ENCODE measurements around the gene ADAMTS13. TPM values are rescaled to one million over a fixed set of nuclear protein-coding genes. Genes with fewer than 3 reads are reported as not detected.
"Not testable (repeated sequence)": the region's sequence is repeated elsewhere in the genome, so short reads cannot be mapped to it uniquely, and the experiment has no call there.

The ADAMTS13 gene
- total and polyA plus RNA-seq, 10 donors = 1.1 to 4.8 (median 2.7) TPM

- DNase-seq = peak; percentile 73
- Histone ChIP-seq H3K27ac (no peak overlapping the region), H3K4me3 (no peak overlapping the region), H3K9me3 (no peaks in the 10 kb centered on the region), H3K27me3 (replicated peaks in 1 of 7) (no peaks in the 10 kb centered on the region), H3K36me3 (no peaks in the 10 kb centered on the region), H3K4me1 (peaks cover 0 to 14% (median 1%) of the 10 kb centered on the region in 6 donors)
- no peak for TF ChIP-seq CTCF (IDR thresholded peaks at IDR 0.05 in 8 of 11, conservative IDR thresholded peaks at IDR 0.05 in 3 of 11)
- no peak for TF ChIP-seq POLR2A (IDR thresholded peaks at IDR 0.05)
- no peak for TF ChIP-seq POLR2AphosphoS5 (IDR thresholded peaks at IDR 0.05)
- WGBS, 5 donors = 67 to 88% (median 84%) methylated on average over 17 to 23 of the region's 23 CpGs
- intact Hi-C loops (cut with DNase I; ENCODE audit: low total_unique reads) = no loop called here
Observed at GRCh38 chr9:133445293-133445969, 23.3 kb downstream of the ADAMTS13 start.

GRCh38 chr9:133448487-133448972 is 26.4 kb downstream of the ADAMTS13 start:
- H3K4me1 ChIP-seq = no peaks in the 10 kb centered on the region
- TF ChIP-seq CTCF (IDR thresholded peaks at IDR 0.05 in 8 of 11, conservative IDR thresholded peaks at IDR 0.05 in 3 of 11) = no peak
- no peak for TF ChIP-seq POLR2AphosphoS5 (IDR thresholded peaks at IDR 0.05)
- no peak for TF ChIP-seq POLR2A (IDR thresholded peaks at IDR 0.05)
- 71 to 88% (median 75%) methylated on average over 5 to 13 of the region's 13 CpGs for WGBS, 5 donors
- intact Hi-C loops (cut with DNase I; ENCODE audit: low total_unique reads) = no loop called here
- no peak overlapping the region for H3K27ac ChIP-seq
- no peaks in the 10 kb centered on the region for H3K9me3 ChIP-seq
- no peak for DNase-seq
- H3K4me3 ChIP-seq = no peak overlapping the region
- H3K27me3 ChIP-seq (replicated peaks in 1 of 7) = no peaks in the 10 kb centered on the region
- no peaks in the 10 kb centered on the region for H3K36me3 ChIP-seq

GRCh38 chr9:133449760-133450159 is 27.6 kb downstream of the ADAMTS13 start:
- no peaks in the 10 kb centered on the region for H3K4me1 ChIP-seq
- no peak overlapping the region for H3K27ac ChIP-seq
- TF ChIP-seq POLR2AphosphoS5 (IDR thresholded peaks at IDR 0.05) (no peak), POLR2A (IDR thresholded peaks at IDR 0.05) (no peak), CTCF (IDR thresholded peaks at IDR 0.05 in 8 of 11, conservative IDR thresholded peaks at IDR 0.05 in 3 of 11) (no peak)
- intact Hi-C loops (cut with DNase I; ENCODE audit: low total_unique reads) = no loop called here
- no peak overlapping the region for H3K4me3 ChIP-seq
- H3K9me3 ChIP-seq = no peaks in the 10 kb centered on the region
- no peaks in the 10 kb centered on the region for H3K36me3 ChIP-seq
- 84 to 96% (median 90%) methylated on average over 4 to 12 of the region's 12 CpGs for WGBS, 5 donors
- no peaks in the 10 kb centered on the region for H3K27me3 ChIP-seq (replicated peaks in 1 of 7)
- DNase-seq = peak; percentile 74

- intact Hi-C loops (cut with DNase I; ENCODE audit: low total_unique reads); DNase-seq; H3K4me3 ChIP-seq; H3K9me3 ChIP-seq; H3K4me1 ChIP-seq; H3K27ac ChIP-seq; H3K36me3 ChIP-seq; H3K27me3 ChIP-seq (replicated peaks in 1 of 7): not testable (repeated sequence)
- 74 to 90% (median 83%) methylated on average over 5 of the region's 5 CpGs for WGBS, 5 donors
Observed at GRCh38 chr9:133451865-133452264, 29.7 kb downstream of the ADAMTS13 start.
